Hepatocyte (in vitro differentiated cells): ENCODE measurements around the gene B3GAT3.

Source experiments
- EZH2 ChIP-seq: fragments of 200-600 bp; sonication (generic); IDR thresholded peaks from 2 replicates; pipeline ENCODE4 v1.6.1; 2016; ENCODE audit warnings: antibody characterized with exemption, mild to moderate bottlenecking, borderline replicate concordance
- EZH2phosphoT487 ChIP-seq: fragments of 200-600 bp; sonication (generic); IDR thresholded peaks from one replicate; pipeline ENCODE4 v1.6.1; 2018; ENCODE audit warnings: antibody characterized with exemption, mild to moderate bottlenecking, low read depth, moderate library complexity; ENCODE audit not compliant: unreplicated experiment, severe bottlenecking
- TF ChIP-seq, protein P1 (sequence below): fragments of 200-600 bp; sonication (generic); IDR thresholded peaks from 2 replicates; pipeline ENCODE4 v1.5.1; 2016; ENCODE audit warnings: antibody characterized with exemption, mild to moderate bottlenecking; ENCODE audit not compliant: poor library complexity

DNA sequence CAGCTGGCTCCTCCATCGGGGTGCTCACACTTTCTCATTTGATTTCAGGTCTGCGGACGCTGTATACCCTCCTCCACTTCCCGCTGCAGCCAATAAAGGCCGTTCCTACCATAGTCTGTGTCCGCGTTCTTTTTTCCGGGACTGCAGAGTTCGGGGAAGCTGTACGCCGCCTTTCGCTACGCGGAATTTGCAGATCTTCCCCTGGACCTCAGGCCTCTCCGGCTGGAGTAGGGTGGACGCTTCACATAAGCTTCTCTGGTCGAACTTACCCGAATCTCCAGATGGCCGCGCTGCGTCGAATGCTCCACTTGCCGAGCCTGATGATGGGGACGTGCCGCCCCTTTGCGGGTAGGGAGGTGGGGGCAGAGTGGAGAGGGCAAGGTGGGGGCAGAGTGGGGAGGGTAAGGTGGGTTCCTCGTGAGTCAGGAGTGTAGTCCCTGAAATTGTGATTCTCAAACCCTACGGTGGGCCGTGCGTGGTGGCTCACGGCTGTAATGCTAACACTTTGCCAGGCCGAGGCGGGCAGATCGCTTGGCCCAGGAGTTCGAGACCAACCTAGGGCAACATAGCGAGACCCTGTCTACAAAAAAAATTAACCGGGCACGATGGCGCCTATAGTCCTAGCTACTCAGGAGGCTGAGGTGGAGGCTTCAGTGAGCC, 43.9 kb upstream of the B3GAT3 start:
- TF ChIP-seq EZH2phosphoT487 (no peak), EZH2 (no peak)
- TF ChIP-seq, protein P1, sequence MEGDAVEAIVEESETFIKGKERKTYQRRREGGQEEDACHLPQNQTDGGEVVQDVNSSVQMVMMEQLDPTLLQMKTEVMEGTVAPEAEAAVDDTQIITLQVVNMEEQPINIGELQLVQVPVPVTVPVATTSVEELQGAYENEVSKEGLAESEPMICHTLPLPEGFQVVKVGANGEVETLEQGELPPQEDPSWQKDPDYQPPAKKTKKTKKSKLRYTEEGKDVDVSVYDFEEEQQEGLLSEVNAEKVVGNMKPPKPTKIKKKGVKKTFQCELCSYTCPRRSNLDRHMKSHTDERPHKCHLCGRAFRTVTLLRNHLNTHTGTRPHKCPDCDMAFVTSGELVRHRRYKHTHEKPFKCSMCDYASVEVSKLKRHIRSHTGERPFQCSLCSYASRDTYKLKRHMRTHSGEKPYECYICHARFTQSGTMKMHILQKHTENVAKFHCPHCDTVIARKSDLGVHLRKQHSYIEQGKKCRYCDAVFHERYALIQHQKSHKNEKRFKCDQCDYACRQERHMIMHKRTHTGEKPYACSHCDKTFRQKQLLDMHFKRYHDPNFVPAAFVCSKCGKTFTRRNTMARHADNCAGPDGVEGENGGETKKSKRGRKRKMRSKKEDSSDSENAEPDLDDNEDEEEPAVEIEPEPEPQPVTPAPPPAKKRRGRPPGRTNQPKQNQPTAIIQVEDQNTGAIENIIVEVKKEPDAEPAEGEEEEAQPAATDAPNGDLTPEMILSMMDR, result no peak
